NK-92 (cell line): Measurements from ENCODE around the gene KCNH2.

Source experiments
- DNase-seq: peaks from one replicate; lab custom pipeline; 2025; ENCODE audit not compliant: unreplicated experiment; lab: John Stamatoyannopoulos, UW

Gene KCNH2

DNA sequence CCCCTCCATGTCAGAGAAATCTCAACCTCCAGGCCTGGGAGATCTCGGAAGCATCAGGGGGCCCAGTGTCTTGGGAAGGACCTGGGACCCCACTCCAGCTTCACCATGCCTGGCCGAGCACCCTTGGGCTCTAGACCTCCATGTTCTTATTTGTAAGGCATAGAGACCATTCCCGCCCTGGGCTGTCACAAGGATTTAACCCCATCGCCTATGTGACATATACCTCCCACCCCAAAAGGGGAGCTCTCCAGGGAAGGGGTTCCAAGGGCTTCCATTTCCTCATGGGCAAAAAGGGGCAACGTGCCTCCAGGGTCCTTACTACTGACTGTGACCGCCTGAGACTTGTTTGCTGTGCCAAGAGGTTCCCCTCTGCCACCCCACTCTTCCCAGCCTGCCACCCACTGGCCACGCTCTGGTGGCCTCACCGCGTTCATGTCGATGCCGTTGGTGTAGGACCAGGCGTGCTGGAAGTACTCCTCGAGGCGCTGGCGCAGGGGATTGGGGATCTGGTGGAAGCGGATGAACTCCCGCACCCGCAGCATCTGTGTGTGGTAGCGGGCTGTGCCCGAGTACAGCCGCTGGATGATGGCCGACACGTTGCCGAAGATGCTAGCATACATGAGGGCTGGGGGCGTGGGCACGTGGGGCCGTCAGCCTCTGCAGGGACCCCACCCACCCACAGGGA lies 27.5 kb downstream of the KCNH2 start:
- DNase-seq = no peak

DNA sequence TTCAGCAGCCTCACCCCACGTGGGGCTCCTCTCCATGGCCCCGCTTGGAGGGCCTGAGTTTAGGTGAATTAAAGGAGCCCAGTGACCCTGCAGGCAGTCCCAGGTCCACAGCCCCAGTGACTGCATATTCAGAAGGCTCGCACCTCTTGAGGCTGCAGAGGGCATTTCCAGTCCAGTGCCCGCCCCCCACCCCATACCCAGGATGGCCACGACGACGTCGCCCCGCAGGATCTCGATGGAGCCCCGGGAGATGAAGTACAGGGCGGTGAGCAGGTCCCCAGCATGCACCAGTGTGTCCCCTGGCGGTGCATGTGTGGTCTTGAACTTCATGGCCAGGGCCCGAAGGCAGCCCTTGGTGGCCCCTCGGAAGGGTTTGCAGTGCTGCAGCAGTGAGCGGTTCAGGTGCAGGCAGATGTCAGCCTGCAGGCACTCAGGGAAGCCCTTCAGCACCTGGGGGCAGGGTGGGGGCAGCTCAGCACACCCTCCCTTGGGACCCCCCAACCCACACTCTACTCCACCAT lies 28.1 kb downstream of the KCNH2 start:
- no peak for DNase-seq

DNA sequence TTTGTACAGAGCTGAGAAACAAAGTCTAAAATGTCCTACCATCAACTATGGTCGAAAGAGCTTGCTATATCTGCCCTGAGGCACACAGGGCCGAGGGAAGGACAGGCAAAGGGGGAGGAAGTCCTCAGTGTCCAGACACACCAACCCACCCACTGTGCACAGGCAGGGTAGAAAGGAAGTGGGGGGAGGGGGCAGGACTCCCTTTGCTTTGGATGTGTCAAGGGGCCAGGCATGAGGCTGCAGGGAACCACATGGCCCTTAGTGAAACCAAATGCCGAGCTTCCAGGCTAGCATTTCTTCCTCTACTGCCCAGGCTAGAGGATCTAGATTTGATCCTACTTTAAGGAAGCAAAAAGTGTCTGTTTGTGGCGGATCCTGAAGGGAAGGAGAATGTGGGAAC lies 28.6 kb downstream of the KCNH2 start:
- no peak for DNase-seq

DNA sequence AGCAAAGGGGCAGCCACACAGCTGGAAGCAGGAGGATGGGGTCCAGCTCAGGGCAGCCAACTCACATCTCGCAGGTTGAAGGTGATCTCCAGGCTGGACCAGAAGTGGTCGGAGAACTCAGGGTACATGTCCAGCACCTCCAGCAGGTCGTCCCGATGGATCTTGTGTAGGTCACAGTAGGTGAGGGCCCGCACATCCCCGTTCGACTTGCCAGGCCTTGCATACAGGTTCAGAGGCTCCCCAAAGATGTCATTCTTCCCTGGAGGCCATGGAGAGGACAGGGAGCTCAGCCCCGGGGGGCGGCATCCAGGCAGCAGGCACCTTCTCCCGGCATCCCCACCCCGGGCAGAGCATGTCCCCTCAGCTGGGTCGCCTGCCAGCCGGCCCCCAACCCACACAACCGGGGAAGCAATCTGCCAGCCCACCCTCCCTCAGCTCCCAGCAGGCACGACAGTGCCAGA lies 29.3 kb downstream of the KCNH2 start:
- no peak for DNase-seq

DNA sequence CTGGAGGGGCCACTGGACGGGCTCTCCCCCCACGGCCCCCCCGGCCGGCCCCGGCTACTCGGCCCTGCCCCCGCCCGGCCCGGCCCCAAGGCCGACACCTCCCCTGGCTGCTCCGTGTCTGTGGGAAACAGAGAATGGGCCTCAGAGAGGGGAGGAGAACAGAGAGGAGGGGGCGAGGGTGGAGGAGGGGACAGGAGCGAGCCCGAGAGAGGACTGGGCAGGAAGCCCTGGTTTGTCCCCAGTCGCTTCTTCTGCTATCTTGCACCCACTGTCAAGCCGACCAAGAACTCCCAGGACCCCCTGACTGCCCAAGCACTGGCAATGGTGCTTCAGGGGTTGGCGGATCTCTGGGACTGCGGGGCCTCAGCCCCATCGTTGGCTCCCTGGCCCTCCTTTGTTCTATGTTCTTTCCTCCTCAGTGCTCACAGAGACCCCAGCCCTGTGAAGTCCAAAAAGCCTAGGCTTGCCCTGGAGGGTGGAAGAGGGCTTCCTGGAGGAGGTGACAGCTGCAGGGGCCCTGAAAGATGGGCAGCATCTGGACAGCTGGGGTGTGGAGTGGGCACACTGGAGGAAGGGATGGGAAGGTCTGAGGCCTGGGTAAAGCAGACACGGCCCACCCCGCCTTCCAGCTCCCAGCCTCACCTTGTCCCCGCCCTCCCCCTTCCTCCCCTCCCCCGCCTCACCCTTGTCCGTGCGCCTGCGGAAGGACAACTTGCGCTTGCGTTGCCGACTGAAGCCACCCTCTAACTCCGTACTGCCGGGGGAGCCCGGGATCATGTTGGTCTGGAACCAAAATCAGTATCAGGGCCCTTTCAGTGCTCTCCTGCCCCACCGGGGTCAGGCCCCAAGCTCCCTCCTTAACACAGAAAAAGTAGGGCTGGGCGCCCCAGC lies 30.1 kb downstream of the KCNH2 start:
- no peak for DNase-seq

DNA sequence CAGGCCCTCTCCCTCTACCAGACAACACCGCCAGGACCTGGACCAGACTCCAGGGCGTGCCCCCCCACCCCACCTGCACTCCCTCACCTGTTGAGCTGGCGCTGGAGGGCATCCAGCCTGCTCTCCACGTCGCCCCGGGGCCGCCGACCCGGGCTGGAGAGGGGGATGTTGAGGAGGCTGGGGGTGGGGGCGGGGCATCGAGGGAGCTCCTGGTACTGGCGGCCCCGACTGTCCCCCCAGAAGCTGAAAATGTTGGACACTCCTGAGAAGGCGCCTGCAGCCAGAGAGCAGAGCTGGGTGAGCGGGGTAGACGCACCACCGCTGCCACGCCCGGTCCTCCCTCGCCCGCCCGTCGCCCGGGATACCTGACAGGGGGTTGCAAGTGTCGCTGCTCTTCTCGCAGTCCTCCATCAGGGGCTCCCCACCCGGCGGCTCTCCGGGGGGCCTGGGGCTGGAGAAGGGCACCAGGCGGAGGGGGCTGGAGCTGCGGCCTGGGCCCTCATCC lies 30.8 kb downstream of the KCNH2 start:
- no peak for DNase-seq

DNA sequence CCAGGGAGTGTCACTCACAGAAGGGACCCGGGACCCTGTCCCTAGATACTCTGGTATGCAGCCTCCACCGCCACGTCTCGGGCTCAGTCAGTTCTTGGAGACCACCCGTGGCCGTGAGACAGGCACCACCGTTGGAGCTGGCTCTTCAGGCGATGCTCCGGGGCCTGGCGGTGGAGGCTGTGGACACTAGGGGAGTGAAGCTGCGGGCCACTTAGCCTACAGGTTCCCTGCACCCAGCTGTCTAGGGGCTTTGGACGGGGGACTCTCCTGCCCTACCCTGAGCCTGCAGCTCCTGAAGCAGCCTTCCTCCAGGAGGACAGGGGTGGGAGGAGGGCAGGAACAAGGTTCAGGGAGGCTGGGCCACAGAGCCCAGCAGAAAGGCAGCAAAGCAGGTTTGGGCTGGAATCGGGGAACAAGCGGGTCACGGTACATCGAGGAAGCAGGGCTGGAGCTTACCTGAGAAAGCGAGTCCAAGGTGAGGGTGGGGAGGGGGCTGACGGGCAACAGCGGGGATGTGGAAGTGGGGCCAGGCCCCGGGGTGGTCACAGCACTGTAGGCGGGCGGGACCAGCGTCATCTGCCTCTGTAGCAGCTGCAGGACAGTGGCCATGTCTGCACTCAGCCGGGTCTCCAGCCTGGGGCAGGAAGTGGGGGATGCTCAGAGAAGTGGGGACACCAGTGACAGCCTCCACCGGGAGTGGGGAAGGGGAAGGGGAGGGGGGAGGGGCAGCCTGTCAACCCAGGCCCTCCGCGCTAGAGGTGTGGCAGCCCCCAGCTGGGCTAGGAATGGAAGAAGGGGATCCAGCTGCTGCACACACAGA lies 31.5 kb downstream of the KCNH2 start:
- no peak for DNase-seq

DNA sequence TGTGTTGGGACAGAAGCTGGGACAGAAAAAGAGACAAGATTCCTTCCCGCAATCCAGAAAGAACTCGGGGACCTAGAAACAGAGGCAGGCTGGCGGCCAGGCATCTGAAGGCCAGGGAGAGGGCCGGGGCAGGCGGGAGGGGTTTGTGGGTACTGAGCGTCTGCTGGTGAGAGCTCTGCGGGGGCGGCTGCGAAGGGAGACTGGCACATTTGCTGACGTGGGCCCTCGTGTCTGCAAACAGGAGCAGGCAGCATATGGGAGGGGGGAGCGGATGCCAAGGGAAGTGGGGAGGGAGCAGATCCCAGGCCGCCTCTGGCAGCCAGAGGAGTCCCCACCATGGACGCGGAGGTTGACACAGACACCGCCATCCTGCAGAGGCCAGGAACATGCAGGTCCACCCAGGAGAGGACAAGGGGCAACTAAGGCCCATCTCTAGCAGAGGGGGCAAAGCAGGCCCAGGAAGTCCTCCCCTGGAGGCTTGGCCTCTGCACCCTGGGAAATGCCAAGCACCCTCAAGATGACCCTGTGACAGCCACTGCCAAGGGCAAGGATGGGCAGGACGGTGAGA lies 32.2 kb downstream of the KCNH2 start:
- DNase-seq = no peak

DNA sequence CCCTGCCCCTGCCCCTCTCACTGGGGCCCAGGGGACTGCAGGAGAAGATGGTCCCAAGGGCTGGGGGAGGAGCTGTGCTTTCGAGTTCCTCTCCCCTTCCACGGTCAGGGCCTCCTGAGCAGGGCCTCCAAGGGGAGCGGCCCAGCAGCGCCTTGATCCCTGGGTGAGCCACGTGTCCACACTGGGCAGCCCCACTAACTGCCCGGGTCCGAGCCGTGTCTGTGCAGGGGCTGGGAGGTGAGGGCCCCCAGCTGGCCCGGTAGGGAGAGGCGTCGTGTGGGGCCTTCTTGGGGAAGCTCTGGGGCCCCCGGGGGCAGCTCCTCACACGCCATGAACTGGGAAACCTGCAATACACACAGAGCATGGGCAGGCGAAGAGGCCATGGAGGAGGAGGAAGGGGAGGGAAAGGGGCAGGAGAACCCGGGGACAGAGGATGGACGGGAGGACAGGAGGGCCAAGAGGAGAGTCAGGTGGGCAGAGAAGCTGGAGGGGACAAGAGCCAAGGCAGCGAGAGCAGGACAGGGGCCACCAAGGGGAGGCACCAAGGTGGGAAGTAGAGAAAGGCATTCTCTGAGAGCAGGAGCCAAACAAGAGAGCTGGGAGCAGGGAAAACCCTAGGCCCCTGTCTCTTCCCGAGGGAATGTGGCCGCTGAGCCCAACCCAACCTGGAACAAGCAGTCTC lies 32.8 kb downstream of the KCNH2 start:
- no peak for DNase-seq

DNA sequence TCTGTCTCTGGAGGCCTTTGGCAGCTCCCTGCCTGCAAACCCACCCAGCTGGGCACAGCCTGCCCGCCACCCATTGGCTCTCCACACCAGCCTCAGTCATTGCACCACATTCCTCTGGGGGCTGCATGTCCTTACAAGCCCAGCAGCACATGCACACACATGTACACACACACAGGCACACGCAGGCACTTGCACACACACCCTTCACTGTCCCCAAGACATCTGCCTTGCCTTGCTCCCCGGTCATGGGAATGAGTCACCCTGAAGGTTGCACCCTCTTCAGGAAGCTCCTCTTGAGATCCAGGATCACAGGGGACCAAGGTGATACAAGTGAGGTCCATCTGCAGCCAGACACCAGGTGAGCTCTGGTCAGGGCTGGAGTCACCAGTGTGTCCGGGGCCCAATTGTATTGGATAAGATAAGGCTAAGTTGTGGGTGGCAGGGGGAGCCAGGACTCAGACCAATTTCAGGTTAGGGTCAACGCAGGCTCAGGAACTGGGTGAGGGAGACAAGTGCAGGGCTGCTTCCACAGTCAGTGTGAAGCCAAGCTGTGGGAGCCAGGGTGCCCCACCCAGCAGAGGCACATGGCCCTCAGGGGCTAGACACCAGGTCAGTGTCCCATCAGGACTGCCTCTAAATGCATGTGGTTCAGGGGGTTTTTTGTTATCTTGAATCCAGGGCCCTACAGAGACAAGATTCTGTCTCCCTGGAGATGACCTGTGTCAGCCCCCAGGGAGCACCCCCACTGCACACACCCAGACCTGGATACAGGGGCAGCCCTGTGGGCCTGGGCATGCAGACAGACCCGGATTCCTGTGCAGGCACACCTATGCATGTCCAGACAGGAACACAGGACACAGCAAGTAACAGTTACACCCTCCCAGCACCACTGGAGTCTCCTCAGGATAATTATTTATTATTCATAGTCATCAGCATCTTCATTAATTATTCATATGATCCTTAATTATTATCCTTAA lies 33.8 kb downstream of the KCNH2 start:
- no peak for DNase-seq

DNA sequence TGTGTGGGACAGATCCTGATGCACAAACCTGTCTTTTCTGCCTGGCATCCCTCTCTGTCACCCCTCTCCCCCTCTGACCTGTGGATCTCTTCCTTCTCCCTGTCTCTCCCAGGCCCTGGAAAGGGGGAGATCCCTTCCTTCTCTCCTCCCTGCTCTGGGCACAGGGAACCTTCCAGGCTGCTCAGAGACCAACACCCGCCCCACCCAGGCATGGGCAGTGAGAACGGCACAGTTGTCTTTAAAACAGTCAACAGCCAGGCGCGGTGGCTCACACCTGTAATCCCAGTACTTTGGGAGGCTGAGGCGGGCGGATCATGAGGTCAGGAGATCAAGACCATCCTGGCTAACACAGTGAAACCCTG lies 34.7 kb downstream of the KCNH2 start:
- DNase-seq = no peak

DNA sequence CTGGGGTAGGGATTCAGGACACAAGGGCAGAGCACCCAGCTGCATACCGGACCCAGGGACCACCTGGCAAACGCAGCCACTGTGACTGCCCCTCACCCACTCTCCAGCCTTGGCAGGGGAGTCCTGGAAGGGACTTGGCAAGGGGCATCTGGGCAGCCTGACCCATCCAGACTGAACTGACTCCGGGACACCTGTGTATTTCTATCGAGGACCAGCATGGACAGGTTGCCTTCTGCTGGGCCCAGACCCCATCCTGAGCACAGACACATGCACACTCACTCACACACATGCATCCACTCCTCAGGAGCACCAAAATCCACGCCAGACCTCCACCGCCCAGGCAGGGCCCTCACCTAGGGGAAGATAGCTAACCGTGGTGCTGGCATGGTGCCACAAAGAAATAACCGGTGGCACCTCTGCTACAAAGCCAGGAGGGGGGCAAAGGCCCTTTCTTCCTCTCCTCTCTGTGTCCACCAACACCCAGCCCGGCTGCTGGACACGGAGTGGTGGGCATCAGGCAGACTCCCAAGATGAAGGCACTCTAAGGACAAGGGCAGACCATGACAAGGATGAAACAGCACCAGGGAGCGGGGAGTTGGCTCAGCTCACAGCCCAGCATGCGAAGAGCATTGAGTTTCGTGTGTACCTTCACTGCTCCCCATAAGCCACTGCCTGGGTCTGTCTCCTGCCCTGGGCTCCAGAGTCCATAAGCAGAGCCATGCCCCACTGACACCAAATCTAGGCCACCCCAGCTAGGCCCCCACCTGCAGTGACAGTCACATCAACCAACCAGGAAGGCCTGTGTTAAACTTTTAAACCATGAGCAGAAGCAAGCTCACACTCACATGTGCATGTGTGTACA lies 35.3 kb downstream of the KCNH2 start:
- DNase-seq = no peak

DNA sequence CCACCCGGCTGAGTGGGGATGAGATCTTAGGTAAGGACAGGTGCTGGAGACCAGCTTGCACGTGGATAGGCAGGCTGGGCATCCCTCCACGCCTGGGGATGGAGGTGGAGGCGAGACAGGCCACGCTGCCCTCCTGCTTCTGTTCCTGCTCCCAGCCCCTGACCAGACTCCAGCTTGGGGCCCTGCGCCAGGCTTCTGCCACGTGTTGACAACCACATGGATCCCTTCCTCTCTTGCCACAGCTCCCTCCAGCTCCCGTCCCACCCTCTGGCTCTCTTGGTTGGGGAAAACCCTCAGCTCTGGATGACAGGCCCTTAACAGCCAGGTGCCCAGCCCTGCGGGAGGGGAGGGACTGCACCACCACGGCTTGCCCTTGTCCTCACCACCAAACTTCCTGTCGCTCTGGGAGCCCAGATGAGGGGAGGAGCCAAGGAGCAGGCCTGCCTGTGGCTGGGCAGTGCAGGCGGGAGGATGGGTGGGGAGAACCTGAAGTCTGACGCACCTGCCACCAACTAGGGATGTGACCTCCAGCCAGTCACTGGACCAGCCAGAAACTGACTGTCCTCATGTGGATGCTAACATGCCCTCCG lies 36.0 kb downstream of the KCNH2 start:
- no peak for DNase-seq

DNA sequence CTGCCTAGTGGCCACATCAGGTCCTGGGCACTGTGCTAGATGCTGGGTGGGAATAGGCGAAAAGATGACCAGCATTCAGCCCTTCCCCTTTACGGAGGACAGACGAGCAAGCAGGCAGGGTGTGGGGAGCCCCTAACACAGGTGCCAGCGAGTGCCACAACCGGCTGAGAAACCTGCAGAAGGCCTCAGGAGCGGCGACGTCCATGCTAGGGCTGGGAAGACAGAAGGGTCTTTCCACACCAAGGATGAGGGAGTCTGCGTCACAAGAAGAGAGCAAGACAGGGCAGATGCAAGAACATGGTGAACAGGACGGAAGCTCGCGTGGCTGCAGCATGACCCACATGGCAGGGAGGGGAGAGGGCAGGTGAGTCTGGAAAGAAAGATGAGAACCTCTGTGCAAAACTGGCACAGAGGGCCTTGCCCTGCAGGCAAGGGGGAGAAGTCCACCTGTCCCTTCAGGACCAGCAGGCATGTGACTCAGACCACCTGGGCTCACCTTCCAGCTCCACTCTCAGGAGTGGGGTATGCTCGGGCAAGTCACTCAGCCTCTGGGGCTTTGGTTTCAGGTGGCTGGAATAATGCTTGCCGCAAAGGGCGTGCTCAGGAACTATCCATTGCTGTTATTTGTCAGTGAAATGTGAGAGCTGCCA lies 36.6 kb downstream of the KCNH2 start:
- DNase-seq = no peak

DNA sequence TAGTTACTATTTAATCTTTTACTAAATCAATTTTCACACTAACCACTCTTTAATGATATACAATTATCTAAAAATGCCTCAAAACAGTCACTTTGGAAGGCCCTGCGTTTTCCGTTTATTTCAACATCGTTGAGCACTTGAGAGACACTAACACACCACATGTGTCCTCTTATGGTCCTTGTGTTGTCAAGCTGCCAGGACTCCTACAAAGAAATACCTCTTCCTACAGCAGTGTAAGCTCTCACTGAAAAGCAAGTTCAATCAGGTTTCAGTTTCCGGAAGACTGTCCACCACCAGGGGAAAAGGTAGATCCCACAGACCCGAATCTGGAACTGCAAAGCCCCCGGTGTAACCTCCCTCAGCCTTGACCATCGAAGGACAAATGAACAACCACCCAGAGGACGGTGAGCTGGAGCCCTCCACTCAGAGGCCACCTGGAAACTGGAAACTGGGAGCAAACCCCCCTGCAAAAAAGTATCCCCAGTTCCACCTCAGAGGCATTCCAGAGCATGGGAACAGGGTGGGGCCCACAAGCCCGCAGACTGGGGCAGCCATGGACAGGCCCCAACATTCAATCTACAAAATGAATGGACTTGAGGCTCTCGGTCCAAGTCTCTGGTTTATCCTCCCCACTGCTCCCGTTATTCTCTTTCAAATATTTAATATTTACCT lies 37.6 kb downstream of the KCNH2 start:
- DNase-seq = no peak

DNA sequence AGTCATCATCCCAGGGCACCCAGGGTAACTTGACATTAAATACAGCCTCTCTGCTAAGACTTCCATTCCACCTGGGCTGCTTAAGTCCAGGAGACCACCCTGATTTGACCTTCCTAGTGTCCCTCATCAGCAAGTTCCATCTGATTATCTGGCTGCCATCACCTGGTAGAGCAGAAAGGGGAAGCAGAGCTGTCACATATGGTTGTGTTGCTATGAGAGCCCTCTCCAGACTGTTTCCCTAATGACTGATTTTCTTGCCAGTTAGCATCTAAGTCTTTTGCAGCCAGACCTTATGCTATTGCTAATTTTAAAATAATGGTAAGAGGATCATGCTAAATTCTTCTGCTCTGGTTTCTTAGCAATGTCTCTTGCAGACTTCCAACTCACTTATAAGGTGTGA lies 38.7 kb downstream of the KCNH2 start:
- no peak for DNase-seq

DNA sequence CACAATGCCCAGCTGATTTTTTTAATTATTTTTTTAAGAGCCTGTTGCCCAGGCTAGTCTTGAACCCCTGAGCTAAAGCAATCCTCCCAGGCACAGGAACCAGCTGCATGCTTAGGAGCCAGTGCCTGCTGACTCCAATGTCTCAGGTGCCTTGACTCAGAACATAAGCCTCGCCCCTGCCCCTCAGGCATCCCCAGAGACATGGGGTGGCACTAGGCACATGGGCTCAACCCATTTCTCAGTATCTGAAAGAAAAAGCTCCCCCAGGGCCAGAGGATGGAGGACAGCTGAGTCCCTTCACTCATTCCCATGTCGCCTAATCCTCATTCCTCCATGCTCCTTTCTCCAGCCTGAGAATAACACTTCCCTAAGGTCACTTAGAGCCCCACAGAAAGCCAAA lies 39.1 kb downstream of the KCNH2 start:
- DNase-seq = no peak
